GM19395 (cell line): ENCODE results near the gene CFAP99.
"Not testable (repeated sequence)": the region's sequence is repeated elsewhere in the genome, so short reads cannot be mapped to it uniquely, and the experiment has no call there.

Experiments used
- ATAC-seq: cut with Tn5 transposase; IDR thresholded peaks from one replicate; pipeline ENCODE4 v1.9.1; 2021; ENCODE audit warnings: mild to moderate bottlenecking, moderate library complexity; ENCODE audit not compliant: unreplicated experiment

The CFAP99 gene

GRCh38 chr4:2427383-2428334, 8.9 kb downstream of the CFAP99 start:
- no peak for ATAC-seq

GRCh38 chr4:2428496-2429213, 9.9 kb downstream of the CFAP99 start:
- no peak for ATAC-seq

GRCh38 chr4:2429945-2430757, 11.4 kb downstream of the CFAP99 start:
- ATAC-seq, result not testable (repeated sequence)

- ATAC-seq, result no peak
These were observed 13.2 kb downstream of the CFAP99 start for GRCh38 chr4:2432004-2432403.

- ATAC-seq, result no peak
These were observed 14.3 kb downstream of the CFAP99 start for GRCh38 chr4:2432991-2433530.

GRCh38 chr4:2433609-2434350, 15.0 kb downstream of the CFAP99 start:
- ATAC-seq, result no peak

GRCh38 chr4:2434420-2434819, 15.7 kb downstream of the CFAP99 start:
- no peak for ATAC-seq

GRCh38 chr4:2436301-2436700, 17.5 kb downstream of the CFAP99 start:
- no peak for ATAC-seq

GRCh38 chr4:2436761-2437474, 18.2 kb downstream of the CFAP99 start:
- ATAC-seq, result no peak

- ATAC-seq, result no peak
These were observed 18.9 kb downstream of the CFAP99 start for GRCh38 chr4:2437475-2438215.

- ATAC-seq, result no peak
These were observed 20.3 kb downstream of the CFAP99 start for GRCh38 chr4:2438822-2439718.

- peak; percentile 69 for ATAC-seq
These were observed 22.8 kb downstream of the CFAP99 start for GRCh38 chr4:2441393-2442174.

- no peak for ATAC-seq
These were observed 23.6 kb downstream of the CFAP99 start for GRCh38 chr4:2442175-2442993.

- ATAC-seq, result no peak
These were observed 24.4 kb downstream of the CFAP99 start for GRCh38 chr4:2443061-2443730.

GRCh38 chr4:2443956-2444740, 25.4 kb downstream of the CFAP99 start:
- no peak for ATAC-seq
